GM23338 (cell line): ENCODE results near the gene FUBP1. TPM values are rescaled to one million over a fixed set of nuclear protein-coding genes. Genes with fewer than 3 reads are reported as not detected.

ENCODE experiments used
- ATAC-seq: fragments of 200-7000 bp; cut with Tn5 transposase; 3 replicates; pipeline ENCODE4 v1.9.1; 2020
- DNase-seq: peaks from one replicate; pipeline ENCODE4 v3.0.0-alpha.2; 2015; ENCODE audit warnings: low spot score
- H2AFZ ChIP-seq: fragments of 200-600 bp; sonication (generic); 2 replicates; pipeline ENCODE4 v1.8.0; 2016; ENCODE audit warnings: antibody characterized with exemption, mild to moderate bottlenecking, moderate library complexity
- H3F3A ChIP-seq: fragments of 200-600 bp; sonication (generic); replicated peaks from 2 replicates; pipeline ENCODE4 v1.8.0; 2017; ENCODE audit warnings: antibody characterized with exemption, mixed run types, low read depth
- H3K27ac ChIP-seq: fragments of 200-600 bp; sonication (generic); 2 replicates; pipeline ENCODE4 v1.6.1; 2016; ENCODE audit warnings: low read depth
- H3K27me3 ChIP-seq: fragments of 200-600 bp; sonication (generic); 2 replicates; pipeline ENCODE4 v1.8.0; 2016; ENCODE audit warnings: mild to moderate bottlenecking, mixed run types, moderate library complexity; ENCODE audit not compliant: insufficient read depth
- H3K36me3 ChIP-seq: fragments of 200-600 bp; sonication (generic); 2 replicates; pipeline ENCODE4 v1.8.0; 2016; ENCODE audit warnings: mild to moderate bottlenecking; ENCODE audit not compliant: insufficient read depth
- H3K4me1 ChIP-seq: fragments of 200-600 bp; sonication (generic); 2 replicates; pipeline ENCODE4 v1.8.0; 2016; ENCODE audit warnings: mild to moderate bottlenecking, moderate library complexity; ENCODE audit not compliant: insufficient read depth
- H3K4me2 ChIP-seq: fragments of 200-600 bp; sonication (generic); 2 replicates; pipeline ENCODE4 v1.7.1; 2017; ENCODE audit warnings: mixed run types
- H3K4me3 ChIP-seq: fragments of 200-600 bp; sonication (generic); 2 replicates; pipeline ENCODE4 v1.6.1; 2016; ENCODE audit warnings: mixed run types
- H3K79me2 ChIP-seq: fragments of 200-600 bp; sonication (generic); replicated peaks from 2 replicates; pipeline ENCODE4 v1.8.0; 2017; ENCODE audit warnings: mild to moderate bottlenecking; ENCODE audit not compliant: insufficient read depth
- H3K9me2 ChIP-seq: fragments of 200-600 bp; sonication (generic); 2 replicates; pipeline ENCODE4 v1.8.0; 2017; ENCODE audit not compliant: insufficient read depth
- H4K20me1 ChIP-seq: fragments of 200-600 bp; sonication (generic); replicated peaks from 2 replicates; pipeline ENCODE4 v1.8.0; 2017; ENCODE audit warnings: mild to moderate bottlenecking; ENCODE audit not compliant: insufficient read depth
- H3K27ac Mint-ChIP-seq: 2 replicates; pipeline ENCODE4 v1.8.0; 2020; ENCODE audit warnings: inconsistent platforms, mild to moderate bottlenecking, moderate library complexity, mixed read lengths
- H3K27me3 Mint-ChIP-seq: 3 replicates; pipeline ENCODE4 v1.8.0; 2022; ENCODE audit warnings: low read depth, mild to moderate bottlenecking, moderate library complexity, mixed read lengths, inconsistent platforms; ENCODE audit not compliant: insufficient read depth, poor library complexity
- H3K36me3 Mint-ChIP-seq: 3 replicates; pipeline ENCODE4 v1.8.0; 2021; ENCODE audit warnings: low read depth, mild to moderate bottlenecking, inconsistent platforms, moderate library complexity, mixed read lengths
- H3K4me1 Mint-ChIP-seq: 3 replicates; pipeline ENCODE4 v1.8.0; 2020; ENCODE audit warnings: mild to moderate bottlenecking, inconsistent platforms, mixed read lengths
- H3K4me3 Mint-ChIP-seq: 3 replicates; pipeline ENCODE4 v1.8.0; 2021; ENCODE audit warnings: moderate library complexity, mild to moderate bottlenecking, inconsistent platforms, mixed read lengths
- H3K9me3 Mint-ChIP-seq: 3 replicates; pipeline ENCODE4 v1.8.0; 2020; ENCODE audit warnings: moderate library complexity, mild to moderate bottlenecking, inconsistent platforms, mixed read lengths
- CREB1 ChIP-seq: fragments of 250-450 bp; sonication (Bioruptor Pico); IDR thresholded peaks from 2 replicates; pipeline ENCODE4 v1.5.0; 2020; ENCODE audit warnings: low read depth, mild to moderate bottlenecking, moderate library complexity
- CTCF ChIP-seq, 2 experiments: fragments of 200-600 bp in 1 of 2; sonication (generic) in 1 of 2; conservative IDR thresholded peaks; 2 replicates each; pipeline versions ENCODE4 v1.5.1 to v1.6.1; 2016 to 2017; ENCODE audit warnings: antibody characterized with exemption in 2 of 2, low read depth in 2 of 2, mild to moderate bottlenecking in 2 of 2, moderate library complexity in 1 of 2
- EZH2 ChIP-seq: fragments of 200-600 bp; sonication (generic); IDR thresholded peaks from one replicate; pipeline ENCODE4 v1.8.0; 2017; ENCODE audit warnings: antibody characterized with exemption, mild to moderate bottlenecking, low read depth; ENCODE audit not compliant: unreplicated experiment
- NANOG ChIP-seq: IDR thresholded peaks from 2 replicates; pipeline ENCODE4 v1.6.1; 2016; ENCODE audit warnings: antibody characterized with exemption, borderline replicate concordance
- POLR2AphosphoS5 ChIP-seq: IDR thresholded peaks from 2 replicates; pipeline ENCODE4 v1.6.1; 2016; ENCODE audit warnings: antibody characterized with exemption, low read depth
- REST ChIP-seq: IDR thresholded peaks from one replicate; pipeline ENCODE4 v1.6.1; 2018; ENCODE audit warnings: antibody characterized with exemption; ENCODE audit not compliant: unreplicated experiment
- STAT1 ChIP-seq: IDR thresholded peaks from one replicate; pipeline ENCODE4 v1.6.1; 2016; ENCODE audit warnings: antibody characterized with exemption; ENCODE audit not compliant: unreplicated experiment
- ZNF114 ChIP-seq: fragments of 250-450 bp; sonication (Bioruptor Pico); IDR thresholded peaks from 2 replicates; pipeline ENCODE4 v1.5.0; 2020; ENCODE audit warnings: mild to moderate bottlenecking, moderate library complexity
- ZNF331 ChIP-seq: fragments of 250-450 bp; sonication (Bioruptor Pico); IDR thresholded peaks from 2 replicates; pipeline ENCODE4 v1.5.0; 2020; ENCODE audit warnings: low read depth, mild to moderate bottlenecking, moderate library complexity
- ZNF462 ChIP-seq: fragments of 250-450 bp; sonication (Bioruptor Pico); IDR thresholded peaks from 2 replicates; pipeline ENCODE4 v1.5.0; 2020; ENCODE audit warnings: mild to moderate bottlenecking, moderate library complexity
- polyA plus RNA-seq: library from polyadenylated mRNA; unstranded; fragments of >200 nt; fragmentation: Nextera tagmentation; extraction: Ambion mirVana; gene quantifications from 2 replicates; pipeline ENCODE4 v1.2.1, GENCODE V29; 2016
- total RNA-seq: library from RNA; depleted of rRNA; stranded (reverse); fragments of >200 nt; shearing (Covaris generic); gene quantifications from 2 replicates; pipeline ENCODE4 v1.2.3, GENCODE V29; 2014

FUBP1 gene
- total and polyA plus RNA-seq, 2 experiments from 2014 or later, result 212 to 308 TPM

GRCh38 chr1:77925956-77926355 lies 52.9 kb downstream of the FUBP1 start (continued):
- TF ChIP-seq ZNF331 (CRISPR knock-in tag) (no peak), STAT1 (no peak), NANOG (no peak), ZNF114 (CRISPR knock-in tag) (no peak), CTCF (conservative IDR thresholded peaks at IDR 0.05; ENCODE audit: low read depth in 2 of 2) (no peak), REST (no peak)

GRCh38 chr1:77925518-77925917 lies 53.4 kb downstream of the FUBP1 start:
- H3K9me2 ChIP-seq, result no peaks in the 10 kb centered on the region
- DNase-seq (no peak), ATAC-seq (no peak)
- H3K4me1 Mint-ChIP-seq, result no peaks in the 10 kb centered on the region
- no peak overlapping the region for H3K27ac Mint-ChIP-seq
- no peaks in the 10 kb centered on the region for H3K9me3 Mint-ChIP-seq
- no peaks in the 10 kb centered on the region for H3K4me1 ChIP-seq
- no peak overlapping the region for H2AFZ ChIP-seq
- H3K4me2 ChIP-seq, result no peak overlapping the region
- no peak overlapping the region for H3K4me3 ChIP-seq
- peaks cover 3% of the 10 kb centered on the region for H3K27me3 Mint-ChIP-seq
- no peaks in the 10 kb centered on the region for H3K27me3 ChIP-seq
- H4K20me1 ChIP-seq, result no peaks in the 10 kb centered on the region
- no peaks in the 10 kb centered on the region for H3K36me3 Mint-ChIP-seq
- no peaks in the 10 kb centered on the region for H3K79me2 ChIP-seq
- H3K36me3 ChIP-seq, result no peaks in the 10 kb centered on the region
- TF ChIP-seq POLR2AphosphoS5, result no peak
- TF ChIP-seq CREB1, result no peak
- TF ChIP-seq NANOG, result no peak
- no peak for TF ChIP-seq CTCF (conservative IDR thresholded peaks at IDR 0.05; ENCODE audit: low read depth in 2 of 2)
- no peak for TF ChIP-seq ZNF462 (CRISPR knock-in tag)
- TF ChIP-seq ZNF114 (CRISPR knock-in tag), result no peak
- no peak for TF ChIP-seq STAT1
- TF ChIP-seq EZH2, result no peak
- no peak overlapping the region for H3K4me3 Mint-ChIP-seq
- no peaks in the 10 kb centered on the region for H3F3A ChIP-seq
- H3K27ac ChIP-seq, result no peak overlapping the region
